BJ (cell line): Measurements from ENCODE around the gene TRIM24. TPM values are rescaled to one million over a fixed set of nuclear protein-coding genes. Genes with fewer than 3 reads are reported as not detected.

Experiments
- CTCF ChIA-PET: fragments of 350-600 bp; formaldehyde crosslinking; extraction: SDS; loops from one replicate; lab custom pipeline; 2021; ENCODE audit warnings: antibody characterized with exemption, inconsistent platforms; lab: Yijun Ruan, JAX
- POLR2A ChIA-PET: fragments of 300-600 bp; sonication (Branson Sonifier 250); formaldehyde crosslinking; extraction: SDS; loops from one replicate; lab custom pipeline; 2021; ENCODE audit warnings: antibody characterized with exemption; lab: Charles Lee
- DNase-seq: peaks from one replicate; pipeline ENCODE4 v3.0.0-alpha.2; 2011; ENCODE audit warnings: low read depth
- H3K27me3 ChIP-seq: 2 replicates; pipeline ENCODE4 v1.6.0; 2011; ENCODE audit warnings: low read length; ENCODE audit not compliant: control insufficient read depth, insufficient read depth
- H3K36me3 ChIP-seq: 2 replicates; pipeline ENCODE4 v1.5.1; 2011; ENCODE audit warnings: low read length; ENCODE audit not compliant: control insufficient read depth, insufficient read depth
- H3K4me3 ChIP-seq: 2 replicates; pipeline ENCODE4 v1.5.1; 2011; ENCODE audit warnings: low read depth, mild to moderate bottlenecking, control low read depth, low read length
- CTCF ChIP-seq: IDR thresholded peaks from 2 replicates; pipeline ENCODE4 v1.5.1; 2011; ENCODE audit warnings: low read depth, mild to moderate bottlenecking, control low read depth, inconsistent platforms, low read length, moderate library complexity; ENCODE audit not compliant: insufficient read depth
- polyA plus RNA-seq: library from polyadenylated mRNA; depleted of rRNA; stranded (reverse); fragments of >200 nt; gene quantifications from 2 replicates; pipeline ENCODE4 v1.2.3, GENCODE V29; 2011

The TRIM24 gene
- polyA plus RNA-seq, 1 experiment = 4.2 TPM

GRCh38 chr7:138543739-138544138 is 83.7 kb downstream of the TRIM24 start:
- TF ChIP-seq CTCF = no peak
- POLR2A ChIA-PET = no interaction called here
- Histone ChIP-seq H3K27me3 (no peaks in the 10 kb centered on the region), H3K4me3 (no peak overlapping the region), H3K36me3 (no peaks in the 10 kb centered on the region; the same call in 1 of the 2 replicates)
- no peak for DNase-seq
- CTCF ChIA-PET = no interaction called here

- POLR2A ChIA-PET = no interaction called here
Measured at GRCh38 chr7:138545123-138545522, 85.1 kb downstream of the TRIM24 start.

GRCh38 chr7:138546064-138546619 is 86.1 kb downstream of the TRIM24 start:
- Histone ChIP-seq H3K36me3 (peaks cover 2% of the 10 kb centered on the region; the same call in 1 of the 2 replicates), H3K4me3 (no peak overlapping the region), H3K27me3 (no peaks in the 10 kb centered on the region)
- no peak for DNase-seq
- no peak for TF ChIP-seq CTCF
- ChIA-PET POLR2A (no interaction called here), CTCF (no interaction called here)

More at GRCh38 chr7:138545123-138545522, 85.1 kb downstream of the TRIM24 start:
- CTCF ChIA-PET = no interaction called here
- Histone ChIP-seq H3K36me3 (no peaks in the 10 kb centered on the region; the same call in 1 of the 2 replicates), H3K27me3 (no peaks in the 10 kb centered on the region), H3K4me3 (no peak overlapping the region)
- no peak for DNase-seq
- no peak for TF ChIP-seq CTCF

GRCh38 chr7:138546829-138547228 is 86.8 kb downstream of the TRIM24 start:
- TF ChIP-seq CTCF = no peak
- Histone ChIP-seq H3K36me3 (peaks cover 2% of the 10 kb centered on the region; the same call in 1 of the 2 replicates), H3K27me3 (no peaks in the 10 kb centered on the region), H3K4me3 (no peak overlapping the region)
- no peak for DNase-seq
- ChIA-PET POLR2A (no interaction called here), CTCF (no interaction called here)

GRCh38 chr7:138549082-138549481 is 89.0 kb downstream of the TRIM24 start:
- no peak for DNase-seq
- TF ChIP-seq CTCF = no peak
- CTCF ChIA-PET = no interaction called here
- H3K27me3 ChIP-seq = no peaks in the 10 kb centered on the region
- POLR2A ChIA-PET = no interaction called here
- peaks cover 2% of the 10 kb centered on the region; the same call in 1 of the 2 replicates for H3K36me3 ChIP-seq
- H3K4me3 ChIP-seq = no peak overlapping the region
